Chondrocyte (in vitro differentiated cells): ENCODE measurements around the gene RHNO1. TPM values are rescaled to one million over a fixed set of nuclear protein-coding genes. Genes with fewer than 3 reads are reported as not detected.
"Not testable (repeated sequence)": the region's sequence is repeated elsewhere in the genome, so short reads cannot be mapped to it uniquely, and the experiment has no call there.

Experiments used
- DNase-seq: peaks from one replicate; pipeline ENCODE4 v3.0.0; 2021; ENCODE audit warnings: mixed read lengths, low spot score
- H3K27ac Mint-ChIP-seq: one replicate; pipeline ENCODE4 v1.8.0; 2021; ENCODE audit warnings: mild to moderate bottlenecking, moderate library complexity, mixed read lengths; ENCODE audit not compliant: unreplicated experiment
- H3K27me3 Mint-ChIP-seq: 2 replicates; pipeline ENCODE4 v1.8.0; 2021; ENCODE audit warnings: low read depth, mixed read lengths
- H3K36me3 Mint-ChIP-seq: 2 replicates; pipeline ENCODE4 v1.8.0; 2021; ENCODE audit warnings: low read depth, mixed read lengths
- H3K4me1 Mint-ChIP-seq: 2 replicates; pipeline ENCODE4 v1.8.0; 2021; ENCODE audit warnings: low read depth, mild to moderate bottlenecking, mixed read lengths
- H3K4me3 Mint-ChIP-seq: one replicate; pipeline ENCODE4 v1.8.0; 2021; ENCODE audit warnings: mild to moderate bottlenecking, moderate library complexity, mixed read lengths; ENCODE audit not compliant: unreplicated experiment
- H3K9me3 Mint-ChIP-seq: 2 replicates; pipeline ENCODE4 v1.8.0; 2021; ENCODE audit warnings: low read depth, mixed read lengths
- CTCF ChIP-seq: fragments of 200-600 bp; sonication (generic); IDR thresholded peaks from 2 replicates; pipeline ENCODE4 v1.5.0; 2021; ENCODE audit warnings: antibody characterized with exemption, mild to moderate bottlenecking, moderate library complexity
- total RNA-seq: library from RNA; stranded (reverse); gene quantifications from 3 replicates; pipeline ENCODE4 v1.2.1, GENCODE V29; 2021

The RHNO1 gene
- total RNA-seq, 1 donor from 2014 or later = 18.8 TPM

DNA sequence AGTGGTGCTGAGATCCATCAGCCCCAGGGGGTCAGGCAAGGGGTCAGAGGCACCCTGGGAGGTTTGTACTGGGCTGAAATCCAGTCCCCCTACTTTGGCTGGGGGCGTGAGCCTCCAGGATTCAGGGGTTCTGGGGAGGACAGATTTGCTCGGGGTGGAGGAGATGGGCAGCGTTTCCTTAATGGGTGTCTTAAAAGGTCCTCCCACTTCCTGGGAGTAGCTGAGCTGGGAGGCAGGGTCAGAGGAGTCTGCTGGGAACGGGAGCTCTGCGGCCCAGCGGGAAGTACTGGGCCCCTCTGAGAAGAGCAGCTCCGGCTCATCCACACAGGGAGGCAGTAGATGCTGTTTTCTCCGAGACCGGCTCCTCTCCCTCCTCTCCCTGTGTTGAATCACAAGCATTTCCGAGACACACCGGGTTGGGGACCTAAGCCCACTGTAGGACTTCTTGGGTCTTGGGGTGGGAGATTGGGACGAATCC lies 18.0 kb upstream of the RHNO1 start:
- no peak for TF ChIP-seq CTCF
- Mint-ChIP-seq H3K4me1 (peaks cover 3% of the 10 kb centered on the region), H3K4me3 (no peak overlapping the region), H3K36me3 (peaks cover 2% of the 10 kb centered on the region), H3K27ac (no peak overlapping the region), H3K9me3 (no peaks in the 10 kb centered on the region), H3K27me3 (no peaks in the 10 kb centered on the region)
- peak; percentile 64 for DNase-seq

- DNase-seq = no peak
- Mint-ChIP-seq H3K36me3 (peaks cover 2% of the 10 kb centered on the region), H3K27me3 (no peaks in the 10 kb centered on the region), H3K4me3 (no peak overlapping the region), H3K9me3 (no peaks in the 10 kb centered on the region), H3K4me1 (peaks cover 3% of the 10 kb centered on the region), H3K27ac (no peak overlapping the region)
- TF ChIP-seq CTCF = no peak
These were observed 16.9 kb upstream of the RHNO1 start for GRCh38 chr12:2860170-2860569.

DNA sequence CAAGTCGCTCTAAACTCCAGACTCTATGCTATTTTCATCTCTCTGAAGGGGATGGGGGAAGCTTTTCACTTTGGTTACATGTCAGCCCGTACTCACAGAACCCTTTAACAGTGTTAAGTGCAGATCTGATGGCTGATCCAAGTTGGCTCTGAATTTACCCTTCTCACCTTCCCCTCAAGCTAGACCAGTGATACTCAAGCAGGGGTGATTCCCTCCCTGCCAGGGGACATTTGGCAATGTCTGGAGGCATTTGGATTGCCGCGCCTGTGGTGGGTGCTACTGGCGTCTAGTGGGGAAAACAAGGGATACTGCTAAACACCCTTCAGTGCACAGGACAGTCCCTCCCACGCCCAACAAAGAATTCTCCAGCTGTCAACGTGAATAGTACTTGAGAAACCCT lies 14.1 kb upstream of the RHNO1 start:
- no peak for DNase-seq
- Mint-ChIP-seq H3K27ac (no peak overlapping the region), H3K4me1 (no peaks in the 10 kb centered on the region), H3K27me3 (no peaks in the 10 kb centered on the region), H3K9me3 (no peaks in the 10 kb centered on the region), H3K4me3 (no peak overlapping the region), H3K36me3 (peaks cover 4% of the 10 kb centered on the region)
- TF ChIP-seq CTCF = no peak

GRCh38 chr12:2863402-2863801 lies 13.6 kb upstream of the RHNO1 start:
- H3K9me3 Mint-ChIP-seq, H3K36me3 Mint-ChIP-seq, H3K27me3 Mint-ChIP-seq, DNase-seq, H3K4me1 Mint-ChIP-seq, H3K27ac Mint-ChIP-seq, H3K4me3 Mint-ChIP-seq: not testable (repeated sequence)

GRCh38 chr12:2864198-2864597 lies 12.8 kb upstream of the RHNO1 start:
- DNase-seq = no peak
- Mint-ChIP-seq H3K27me3 (no peaks in the 10 kb centered on the region), H3K36me3 (peaks cover 2% of the 10 kb centered on the region), H3K9me3 (no peaks in the 10 kb centered on the region), H3K4me1 (peaks cover 7% of the 10 kb centered on the region), H3K4me3 (no peak overlapping the region), H3K27ac (no peak overlapping the region)
- no peak for TF ChIP-seq CTCF

- not testable (repeated sequence) for H3K4me3 Mint-ChIP-seq, H3K4me1 Mint-ChIP-seq, DNase-seq, H3K36me3 Mint-ChIP-seq, H3K9me3 Mint-ChIP-seq, H3K27me3 Mint-ChIP-seq
- H3K27ac Mint-ChIP-seq = peak overlapping the region; percentile 18
These were observed 7.9 kb upstream of the RHNO1 start for GRCh38 chr12:2868986-2869632.
